SHP77 treated with DMSO at 0.1 percent for 48 hours (cell line): ENCODE measurements around the gene GRID1.

Experiments used
- DNase-seq: peaks from one replicate; lab custom pipeline; 2025; lab: John Stamatoyannopoulos, UW

Gene GRID1

GRCh38 chr10:86368987-86369386, 2.4 kb upstream of the GRID1 start:
- DNase-seq = no peak

DNA sequence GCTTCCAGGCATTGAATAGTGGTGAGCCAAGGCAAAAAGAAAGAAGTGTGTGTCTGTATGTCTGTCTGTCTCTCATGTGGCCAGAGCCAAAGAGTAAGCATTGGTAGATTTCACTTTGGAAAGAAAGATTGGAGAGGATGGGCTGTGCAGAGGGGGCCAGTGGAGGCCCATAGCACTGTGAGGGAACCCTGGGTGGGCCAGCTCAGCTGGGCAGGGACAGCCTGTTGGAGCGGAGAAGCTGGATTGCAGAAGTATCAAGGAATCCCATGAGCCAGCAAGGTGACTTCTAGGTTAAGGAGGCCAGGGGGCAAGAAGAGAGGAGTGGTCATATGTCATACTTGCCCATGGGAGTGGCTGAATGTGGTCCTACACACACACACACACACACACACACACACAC, 1.5 kb upstream of the GRID1 start:
- no peak for DNase-seq

DNA sequence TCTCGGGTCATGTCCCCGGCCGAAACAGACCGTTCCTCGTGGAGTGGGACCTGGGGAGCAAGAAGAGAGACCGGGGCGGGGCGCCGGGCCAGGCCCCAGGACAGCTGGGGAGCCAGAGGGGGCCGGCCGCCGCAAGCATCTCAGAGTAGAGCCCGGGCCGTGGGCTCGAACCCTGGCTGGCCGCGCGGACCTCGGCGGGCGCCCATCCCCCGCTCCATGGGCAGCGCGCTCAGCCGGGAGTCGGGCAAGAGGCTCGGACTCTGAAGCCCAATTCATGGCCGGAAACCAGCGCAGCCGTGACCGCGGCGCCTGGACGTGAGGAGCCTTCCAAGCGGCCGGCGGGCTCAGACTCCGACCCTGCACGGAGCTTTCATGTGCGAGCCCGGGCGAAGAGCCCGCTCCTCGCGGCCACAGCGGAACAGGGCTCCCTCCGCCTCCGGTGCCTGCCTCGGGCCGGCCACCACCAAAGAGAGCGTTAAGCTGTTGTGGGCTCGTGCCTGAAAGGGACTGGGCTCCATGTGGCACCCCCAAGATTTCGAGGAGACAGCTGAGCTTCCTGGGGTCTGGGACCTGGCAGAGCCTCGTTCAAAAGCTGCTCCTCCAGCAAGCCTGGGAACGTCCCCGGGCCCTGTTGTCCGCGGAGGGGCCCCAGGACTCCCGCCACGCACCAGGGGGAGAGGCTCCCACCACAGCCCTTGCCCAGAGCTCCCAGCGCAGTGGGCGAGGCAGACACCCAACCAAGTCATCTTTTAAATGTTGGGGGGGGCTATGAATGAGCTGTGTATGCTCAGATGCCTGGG, 757 bp upstream of the GRID1 start:
- DNase-seq = no peak

GRCh38 chr10:86366902-86367151, 232 bp upstream of the GRID1 start:
- DNase-seq = no peak

DNA sequence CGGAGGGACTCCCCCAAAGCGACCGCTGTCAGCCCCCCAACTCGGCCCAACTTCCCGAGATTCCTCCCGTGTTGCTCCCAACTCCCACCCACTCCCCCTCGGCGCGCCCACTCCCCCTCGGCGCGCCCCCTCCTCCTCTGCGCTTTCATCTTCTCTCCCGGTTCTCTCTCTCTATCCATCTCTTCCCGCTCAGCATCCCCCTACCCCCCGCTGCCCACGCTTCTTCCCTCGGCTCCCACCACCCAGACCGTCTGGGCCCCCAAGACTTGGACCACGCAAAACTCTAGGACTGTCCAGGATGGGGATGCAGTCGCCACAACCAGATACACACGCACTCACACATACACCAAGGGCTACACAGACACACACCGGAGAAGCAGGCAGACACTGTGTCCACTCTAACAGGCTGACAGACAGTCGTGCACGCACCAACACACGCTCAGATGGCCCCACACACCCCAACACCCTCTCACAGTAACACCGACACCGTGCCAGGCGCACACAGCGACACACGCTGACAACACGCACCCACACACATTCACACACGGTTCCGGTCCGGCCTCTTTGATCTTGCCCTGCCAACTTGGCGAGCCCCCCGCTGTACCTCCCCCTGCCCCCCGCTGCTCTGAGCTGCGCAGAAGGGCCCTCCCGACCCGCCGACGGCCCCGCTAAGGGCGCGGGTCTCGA, 1.1 kb downstream of the GRID1 start:
- DNase-seq = no peak

- DNase-seq = no peak
Observed at GRCh38 chr10:86364491-86365345, 1.9 kb downstream of the GRID1 start.

- DNase-seq = no peak
Observed at GRCh38 chr10:86363833-86364490, 2.6 kb downstream of the GRID1 start.

DNA sequence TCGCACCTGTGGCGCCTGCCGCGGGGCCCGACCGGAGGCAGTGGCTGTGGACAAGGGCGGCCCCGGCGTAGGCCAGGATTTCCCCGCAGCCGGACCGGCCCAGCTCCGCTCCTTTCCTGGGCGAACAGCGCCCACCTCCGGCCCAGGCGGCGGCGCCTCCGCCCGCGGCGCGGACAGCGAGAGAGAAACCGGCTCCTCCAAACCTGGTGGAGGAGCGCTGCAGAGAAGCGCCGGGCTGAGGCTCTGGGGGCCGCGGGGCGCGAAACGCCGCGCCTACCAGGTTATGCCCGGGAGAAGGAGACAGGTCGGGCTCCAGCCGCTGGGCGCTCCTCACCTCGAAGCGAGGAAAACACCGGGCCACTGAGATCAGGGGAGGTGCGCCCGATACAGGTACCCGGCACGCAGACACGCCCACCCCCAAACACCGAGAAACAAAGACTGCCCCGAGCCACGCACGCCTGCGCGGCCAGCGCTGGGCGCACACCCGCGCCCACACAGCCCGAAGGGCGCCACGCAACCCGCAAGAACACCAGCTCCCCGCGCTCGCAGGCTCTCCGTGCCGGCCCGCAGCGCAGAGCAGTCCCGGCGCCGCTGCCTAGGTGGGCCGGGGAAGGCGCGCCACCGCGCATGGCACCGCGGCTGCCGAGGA, 3.3 kb downstream of the GRID1 start:
- DNase-seq = no peak

DNA sequence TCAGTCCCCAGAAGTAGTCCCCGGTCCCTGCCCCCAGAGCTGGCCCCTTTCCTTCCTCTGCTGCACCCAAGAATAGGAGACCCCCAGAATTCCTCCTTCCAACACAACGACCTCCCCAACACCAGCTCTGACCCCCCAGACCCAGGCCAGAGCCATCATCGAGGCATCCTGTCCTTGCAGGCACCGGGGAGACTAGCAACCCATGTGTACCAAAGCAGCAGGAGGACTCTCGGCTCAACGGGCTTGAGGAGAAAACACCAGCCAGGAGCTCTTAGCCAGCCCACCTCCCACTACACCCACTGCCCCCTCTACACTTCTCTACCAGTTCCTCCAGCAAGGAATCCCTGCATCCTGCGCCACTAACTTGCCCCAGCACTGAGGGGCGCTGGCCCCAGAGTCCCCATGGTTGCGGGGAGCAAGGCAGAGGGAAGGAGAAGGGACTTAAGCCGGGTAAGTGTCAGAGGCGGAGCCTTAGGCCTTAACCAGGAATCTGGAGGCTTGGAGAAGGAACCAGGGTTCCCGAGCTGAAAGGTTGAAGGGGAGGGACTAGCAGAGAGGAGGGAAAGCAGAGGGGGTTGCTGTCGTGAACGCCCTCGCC, 3.9 kb downstream of the GRID1 start:
- no peak for DNase-seq

DNA sequence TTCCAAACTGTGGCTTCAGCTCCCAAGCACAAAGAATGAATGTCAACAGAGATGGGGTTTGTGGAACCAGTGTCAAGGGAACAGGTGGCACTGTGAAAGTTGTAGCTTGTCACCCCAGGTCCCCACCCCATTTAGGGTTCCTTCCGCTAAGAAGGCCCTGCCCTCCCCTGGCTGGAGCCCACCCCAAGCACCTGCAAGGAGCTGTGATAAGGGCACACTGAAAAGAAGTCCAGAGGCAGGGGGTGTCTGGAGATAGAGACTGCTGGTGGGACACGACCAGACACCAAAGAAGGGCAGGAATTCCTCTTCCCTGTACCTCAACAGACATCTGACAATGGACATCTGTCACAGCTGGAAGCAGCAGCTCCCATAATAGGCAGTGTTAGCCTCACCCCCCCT, 4.5 kb downstream of the GRID1 start:
- no peak for DNase-seq

GRCh38 chr10:86361156-86362128, 5.2 kb downstream of the GRID1 start:
- DNase-seq = no peak

DNA sequence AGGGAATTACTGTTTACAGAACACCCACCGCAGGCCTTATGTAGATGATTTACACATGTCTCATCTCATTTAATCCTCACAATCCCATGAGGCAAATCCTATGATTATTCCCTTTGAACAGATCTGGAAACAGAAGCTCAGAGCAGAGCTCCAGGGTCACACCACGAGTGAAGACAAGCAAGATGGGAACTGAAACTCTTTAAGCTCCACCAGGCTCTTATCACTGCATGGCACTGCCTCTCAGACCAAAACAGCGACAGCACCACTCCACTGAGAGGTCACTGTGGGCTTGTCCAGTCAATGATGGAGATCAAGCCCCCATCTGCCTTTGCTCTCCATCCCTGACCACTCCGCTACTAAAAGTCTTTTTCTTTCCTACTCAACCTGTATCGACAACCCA, 5.9 kb downstream of the GRID1 start:
- no peak for DNase-seq

GRCh38 chr10:86359954-86360353, 6.6 kb downstream of the GRID1 start:
- no peak for DNase-seq

DNA sequence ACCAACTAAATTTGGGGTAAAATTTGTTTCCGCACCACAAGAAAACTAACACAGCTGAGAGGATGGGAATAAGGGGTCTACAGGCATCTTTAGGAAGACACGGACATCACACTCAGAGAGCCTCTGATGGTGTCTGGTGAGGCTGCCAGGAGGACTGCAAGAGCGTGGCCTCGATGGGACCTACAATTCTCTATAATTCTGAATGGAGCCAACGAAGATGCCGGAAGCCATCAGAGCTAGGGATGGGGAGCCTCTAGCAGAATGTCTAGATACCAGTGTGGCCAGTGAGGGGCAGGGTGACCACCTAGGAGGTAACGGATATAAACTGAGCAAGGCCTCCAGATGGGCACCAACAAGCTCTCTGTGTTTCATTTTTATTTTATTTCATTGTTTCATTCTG, 7.5 kb downstream of the GRID1 start:
- no peak for DNase-seq

DNA sequence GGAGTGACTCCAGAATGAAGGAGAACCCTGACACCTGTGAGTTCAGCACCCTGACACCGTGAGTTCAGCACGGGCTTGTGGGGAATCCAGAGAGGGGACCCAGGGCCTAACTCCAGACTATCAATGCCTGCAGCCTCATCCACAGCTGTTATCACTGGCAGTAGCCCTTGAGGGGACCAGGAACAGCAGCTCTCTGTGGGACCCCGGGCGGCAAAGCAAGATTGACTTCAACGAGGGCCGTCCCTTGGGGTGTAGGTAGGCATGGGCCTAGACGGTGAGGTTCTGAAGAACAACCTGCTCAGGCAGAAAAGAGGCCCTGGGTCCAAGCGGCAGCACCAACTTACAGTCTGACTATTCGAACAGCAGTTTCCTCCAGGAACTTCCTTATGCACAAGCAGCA, 8.9 kb downstream of the GRID1 start:
- DNase-seq = no peak

GRCh38 chr10:86357041-86357440, 9.6 kb downstream of the GRID1 start:
- DNase-seq = no peak

DNA sequence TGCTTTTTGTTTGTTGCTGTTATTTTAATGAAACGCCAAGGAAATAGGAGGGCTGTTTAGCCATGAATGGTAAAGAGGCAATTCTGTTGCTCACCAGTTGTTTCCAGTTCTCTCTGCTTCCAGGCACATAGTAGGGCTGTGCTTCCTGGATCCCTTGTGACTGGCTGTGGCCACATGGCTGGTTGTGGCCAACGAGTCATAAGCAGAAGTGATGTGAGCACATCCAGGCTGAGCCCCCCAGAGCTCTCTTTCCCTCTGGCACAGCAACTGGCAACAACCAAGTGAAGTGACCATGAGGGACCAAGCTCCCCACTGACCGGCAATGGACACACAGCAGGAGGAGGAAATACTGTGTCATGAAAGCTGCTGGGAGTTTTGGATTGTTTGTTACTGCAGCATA, 10.3 kb downstream of the GRID1 start:
- DNase-seq = no peak

GRCh38 chr10:86355571-86356038, 11.0 kb downstream of the GRID1 start:
- no peak for DNase-seq

DNA sequence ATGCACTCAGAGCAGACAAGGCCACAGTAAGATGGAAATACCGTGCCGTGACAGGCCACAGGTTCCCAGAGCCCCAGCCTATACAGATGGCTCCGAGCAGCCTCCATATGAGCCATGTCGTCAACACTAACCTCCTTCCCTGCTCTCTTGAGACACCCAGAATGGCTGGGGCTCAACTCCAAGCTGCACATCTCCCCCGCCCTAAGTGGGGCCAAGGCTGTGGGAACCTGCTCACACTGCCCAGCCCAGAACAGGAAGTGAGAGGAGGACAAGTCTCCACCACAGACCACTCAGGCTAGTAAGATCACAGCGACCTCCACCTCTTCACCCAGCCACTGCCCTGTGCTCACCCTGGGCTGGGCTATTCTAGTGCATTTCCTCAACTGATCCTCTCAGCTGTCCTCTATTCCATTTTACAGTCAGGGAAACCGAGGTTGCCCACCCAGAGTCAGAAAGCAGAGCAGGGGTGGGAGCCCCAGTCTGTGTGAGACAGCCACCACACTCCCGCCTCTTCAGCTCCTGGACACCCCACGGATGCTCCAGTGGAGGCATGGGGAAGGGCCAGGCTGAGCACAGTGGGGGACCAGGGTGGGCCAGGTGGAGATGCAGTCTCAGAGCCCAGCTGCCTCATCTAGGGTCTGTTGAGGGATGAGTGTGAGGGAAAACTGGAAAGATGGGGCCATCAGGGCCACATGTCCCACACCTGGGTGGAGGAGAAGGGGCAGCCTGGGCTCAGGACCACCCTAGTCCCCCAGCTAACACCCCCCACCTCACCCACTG, 11.6 kb downstream of the GRID1 start:
- DNase-seq = no peak
